Measurements from ENCODE around the gene KCNQ1. TPM values are rescaled to one million over a fixed set of nuclear protein-coding genes. Genes with fewer than 3 reads are reported as not detected.

The KCNQ1 gene
- total and polyA plus RNA-seq, 2 donors (not counting 3 experiments of a cell fraction or from before 2014, with no cell fraction given): 0.07 to 0.09 TPM

- no peak for DNase-seq (ENCODE audit: low read depth, low spot score)
- POLR2A ChIA-PET: no interaction called here
- H3K9ac ChIP-seq (replicated peaks; ENCODE audit: extremely low read depth, insufficient read depth, low read length): no peak overlapping the region
- BruUV-seq (replicated peaks): no TSS peak
- dilution Hi-C loops (cut with MboI; ENCODE audit: extremely low pct_ligation_motif_present, low sequenced_read_pairs): no loop called here
- FAIRE-seq: no peak
- no peaks in the 10 kb centered on the region for H3K9me1 ChIP-seq (replicated peaks; ENCODE audit: control insufficient read depth, extremely low read depth, insufficient read depth, low read length)
- H3K4me3 ChIP-seq (replicated peaks in 1 of 3; ENCODE audit: insufficient read depth in 1 of 3, low read depth in 1 of 3, low read length in 3 of 3): no peak overlapping the region
- no peak overlapping the region for H3K27ac ChIP-seq (ENCODE audit: insufficient read depth, low read depth, low read length)
- H4K20me1 ChIP-seq (replicated peaks; ENCODE audit: control insufficient read depth, extremely low read depth, insufficient read depth, low read length): no peaks in the 10 kb centered on the region
- intact Hi-C loops (cut with micrococcal nuclease): no loop called here
- H3K27me3 ChIP-seq (ENCODE audit: control insufficient read depth in 2 of 2, insufficient read depth in 2 of 2, low read length in 2 of 2): no peaks in the 10 kb centered on the region
- H3K4me2 ChIP-seq (ENCODE audit: insufficient read depth, low read length): no peak overlapping the region
- H3K79me2 ChIP-seq (ENCODE audit: control insufficient read depth, insufficient read depth, low read length): no peaks in the 10 kb centered on the region
- TF ChIP-seq MYC (IDR thresholded peaks at IDR 0.05; ENCODE audit: low read depth, low read length): no peak
- TF ChIP-seq EZH2 (IDR thresholded peaks at IDR 0.05; ENCODE audit: borderline replicate concordance, low read depth, low read length, severe bottlenecking): no peak
- no peak for TF ChIP-seq GATA2 (IDR thresholded peaks at IDR 0.05; ENCODE audit: insufficient read depth, insufficient read length, low read depth, low read length)
- TF ChIP-seq MAX (IDR thresholded peaks at IDR 0.05; ENCODE audit: insufficient read depth, insufficient read length): no peak
- no peaks in the 10 kb centered on the region for H3K36me3 ChIP-seq (ENCODE audit: control insufficient read depth in 2 of 2, extremely low read depth in 1 of 2, insufficient read depth in 2 of 2, low read length in 2 of 2)
- no peak overlapping the region for H2AFZ ChIP-seq (ENCODE audit: low read depth, low read length)
- no peaks in the 10 kb centered on the region for H3K9me3 ChIP-seq (replicated peaks; ENCODE audit: control insufficient read depth, insufficient read depth, low read length)
- CTCF ChIA-PET: no interaction called here
- H3K4me1 ChIP-seq (ENCODE audit: control insufficient read depth, extremely low read depth, insufficient read depth, low read length): no peaks in the 10 kb centered on the region
Observed at GRCh38 chr11:2730272-2731129, 285.7 kb downstream of the KCNQ1 start.
